WTC11 (cell line): ENCODE results near the gene RFC1.

Source experiments
- ATF2 ChIP-seq: sonication (generic); formaldehyde crosslinking; IDR thresholded peaks from 2 replicates; pipeline ENCODE4 v1.8.1; 2022; ENCODE audit warnings: low read depth, missing genetic modification reagents, borderline replicate concordance
- ATF6 ChIP-seq: sonication (generic); formaldehyde crosslinking; IDR thresholded peaks from 2 replicates; pipeline ENCODE4 v1.8.1; 2023; ENCODE audit warnings: mild to moderate bottlenecking, missing genetic modification reagents
- CBFB ChIP-seq: sonication (generic); formaldehyde crosslinking; IDR thresholded peaks from 2 replicates; pipeline ENCODE4 v1.8.1; 2022; ENCODE audit warnings: mild to moderate bottlenecking, low read depth, missing genetic modification reagents
- CTCF ChIP-seq: fragments of 200-600 bp; IDR thresholded peaks from 2 replicates; pipeline ENCODE4 v1.8.0; 2022; ENCODE audit warnings: antibody characterized with exemption
- FOXJ3 ChIP-seq: sonication (generic); formaldehyde crosslinking; IDR thresholded peaks from 2 replicates; pipeline ENCODE4 v1.9.0; 2021; ENCODE audit warnings: missing genetic modification reagents, mild to moderate bottlenecking, borderline replicate concordance
- HMGXB4 ChIP-seq: sonication (generic); formaldehyde crosslinking; IDR thresholded peaks from 2 replicates; pipeline ENCODE4 v1.8.1; 2023; ENCODE audit warnings: mild to moderate bottlenecking, moderate library complexity, missing genetic modification reagents
- MAX ChIP-seq: sonication (generic); formaldehyde crosslinking; IDR thresholded peaks from 2 replicates; pipeline ENCODE4 v1.8.0; 2022; ENCODE audit warnings: mild to moderate bottlenecking, missing genetic modification reagents
- MXD4 ChIP-seq: fragments of 250-450 bp; sonication (Bioruptor Pico); IDR thresholded peaks from 2 replicates; pipeline ENCODE4 v1.8.0; 2021; ENCODE audit warnings: mild to moderate bottlenecking, moderate library complexity, borderline replicate concordance
- SP1 ChIP-seq: sonication (generic); formaldehyde crosslinking; conservative IDR thresholded peaks from 2 replicates; pipeline ENCODE4 v1.8.1; 2022; ENCODE audit warnings: missing genetic modification reagents
- TF ChIP-seq, protein P1 (sequence below): sonication (generic); formaldehyde crosslinking; IDR thresholded peaks from 2 replicates; pipeline ENCODE4 v1.8.1; 2022; ENCODE audit warnings: mild to moderate bottlenecking, missing genetic modification reagents, moderate library complexity, borderline replicate concordance
- TF ChIP-seq, protein P2 (sequence below): sonication (generic); formaldehyde crosslinking; IDR thresholded peaks from 2 replicates; pipeline ENCODE4 v1.8.0; 2022; ENCODE audit warnings: mild to moderate bottlenecking, missing genetic modification reagents

DNA sequence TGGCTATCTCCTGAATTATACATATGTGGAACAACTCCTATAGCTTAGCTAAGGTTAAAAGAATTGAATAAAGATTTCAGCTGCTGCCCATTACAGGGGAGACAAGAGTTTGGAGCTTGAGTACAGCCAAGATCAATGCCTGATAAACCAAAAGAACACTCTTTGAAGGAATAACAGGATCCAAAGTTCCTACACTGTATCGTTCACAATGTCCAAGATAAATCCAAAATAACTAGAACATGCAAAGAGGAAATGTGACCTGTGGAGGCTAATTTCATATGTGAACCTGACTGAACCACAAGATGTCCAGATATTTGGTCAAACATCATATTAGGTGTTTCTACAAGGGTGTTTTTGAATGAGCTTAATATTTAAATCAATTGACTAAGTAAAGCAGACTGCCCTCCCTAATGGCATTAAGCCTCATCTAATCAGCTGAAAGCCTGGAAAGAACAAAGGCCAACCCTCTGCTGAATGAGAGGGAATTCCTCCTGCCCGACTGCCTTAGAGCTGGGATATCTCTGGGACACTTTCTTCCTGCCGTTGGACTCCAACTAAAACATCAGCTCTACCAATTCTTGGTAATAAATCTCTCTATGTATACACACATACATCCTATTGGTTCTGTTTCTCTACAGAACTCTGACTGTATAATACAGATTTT, 19.2 kb downstream of the RFC1 start:
- no peak for TF ChIP-seq CTCF
- no peak for TF ChIP-seq MXD4 (CRISPR knock-in tag)
- no peak for TF ChIP-seq HMGXB4
- no peak for TF ChIP-seq ATF2 (CRISPR knock-in tag)
- TF ChIP-seq CBFB (CRISPR knock-in tag) = no peak
- no peak for TF ChIP-seq MAX (CRISPR knock-in tag)
- TF ChIP-seq, protein P1, sequence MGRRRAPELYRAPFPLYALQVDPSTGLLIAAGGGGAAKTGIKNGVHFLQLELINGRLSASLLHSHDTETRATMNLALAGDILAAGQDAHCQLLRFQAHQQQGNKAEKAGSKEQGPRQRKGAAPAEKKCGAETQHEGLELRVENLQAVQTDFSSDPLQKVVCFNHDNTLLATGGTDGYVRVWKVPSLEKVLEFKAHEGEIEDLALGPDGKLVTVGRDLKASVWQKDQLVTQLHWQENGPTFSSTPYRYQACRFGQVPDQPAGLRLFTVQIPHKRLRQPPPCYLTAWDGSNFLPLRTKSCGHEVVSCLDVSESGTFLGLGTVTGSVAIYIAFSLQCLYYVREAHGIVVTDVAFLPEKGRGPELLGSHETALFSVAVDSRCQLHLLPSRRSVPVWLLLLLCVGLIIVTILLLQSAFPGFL (CRISPR knock-in tag) = no peak
- TF ChIP-seq FOXJ3 (CRISPR knock-in tag) = no peak
- TF ChIP-seq, protein P2, sequence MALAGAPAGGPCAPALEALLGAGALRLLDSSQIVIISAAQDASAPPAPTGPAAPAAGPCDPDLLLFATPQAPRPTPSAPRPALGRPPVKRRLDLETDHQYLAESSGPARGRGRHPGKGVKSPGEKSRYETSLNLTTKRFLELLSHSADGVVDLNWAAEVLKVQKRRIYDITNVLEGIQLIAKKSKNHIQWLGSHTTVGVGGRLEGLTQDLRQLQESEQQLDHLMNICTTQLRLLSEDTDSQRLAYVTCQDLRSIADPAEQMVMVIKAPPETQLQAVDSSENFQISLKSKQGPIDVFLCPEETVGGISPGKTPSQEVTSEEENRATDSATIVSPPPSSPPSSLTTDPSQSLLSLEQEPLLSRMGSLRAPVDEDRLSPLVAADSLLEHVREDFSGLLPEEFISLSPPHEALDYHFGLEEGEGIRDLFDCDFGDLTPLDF (CRISPR knock-in tag) = no peak
- TF ChIP-seq ATF6 (CRISPR knock-in tag) = no peak
- TF ChIP-seq SP1 (CRISPR knock-in tag) = no peak
